ENCODE data around the gene FOXN3.

Gene FOXN3

GRCh38 chr14:89430391-89431236, 13.6 kb upstream of the FOXN3 start:
- DNase-seq (ENCODE audit: low spot score), result no peak

GRCh38 chr14:89429199-89430181, 12.5 kb upstream of the FOXN3 start:
- no peak for DNase-seq (ENCODE audit: low spot score)

GRCh38 chr14:89428546-89429198, 11.6 kb upstream of the FOXN3 start:
- no peak for DNase-seq (ENCODE audit: low spot score)

DNA sequence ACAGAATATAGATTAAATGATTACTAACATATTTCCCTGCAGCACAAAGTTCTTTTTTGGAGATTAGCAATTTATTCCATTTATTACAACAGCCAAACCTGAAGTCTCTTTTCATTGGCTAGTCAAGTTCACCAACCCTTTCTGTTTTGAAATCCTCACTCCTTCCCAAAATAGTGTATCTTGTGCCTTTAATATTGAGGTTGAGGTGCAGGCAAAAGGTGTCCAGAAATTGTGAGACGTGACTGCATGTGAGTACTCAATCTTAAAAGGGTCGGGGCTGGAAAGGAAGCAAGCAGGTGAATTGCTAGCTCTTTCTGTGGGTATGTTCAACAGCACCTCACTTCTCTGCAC, 11.1 kb upstream of the FOXN3 start:
- no peak for DNase-seq (ENCODE audit: low spot score)

- DNase-seq (ENCODE audit: low spot score), result no peak
These were observed 10.6 kb upstream of the FOXN3 start for GRCh38 chr14:89427426-89428172.

- no peak for DNase-seq (ENCODE audit: low spot score)
These were observed 8.9 kb upstream of the FOXN3 start for GRCh38 chr14:89425931-89426330.

- DNase-seq (ENCODE audit: low spot score), result no peak
These were observed 7.2 kb upstream of the FOXN3 start for GRCh38 chr14:89424241-89424640.

DNA sequence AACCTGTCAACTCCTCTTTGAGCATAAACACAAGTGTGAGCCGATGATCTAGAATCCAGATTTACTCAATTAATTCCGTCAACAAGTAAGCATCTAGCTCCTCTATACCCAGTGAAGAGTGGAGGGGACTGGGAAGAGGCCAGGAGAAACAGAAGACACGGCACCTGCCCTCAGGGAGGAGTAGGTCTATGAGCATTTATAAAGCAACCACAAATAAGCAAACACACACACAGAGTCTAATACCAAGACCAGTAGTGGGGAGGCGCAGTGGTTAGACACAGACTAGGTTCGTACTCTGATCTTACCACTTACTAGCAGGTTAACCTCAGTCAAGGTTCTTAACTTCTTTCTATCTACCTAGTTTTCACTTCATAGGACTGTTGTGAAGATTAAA, 5.9 kb upstream of the FOXN3 start:
- no peak for DNase-seq (ENCODE audit: low spot score)

GRCh38 chr14:89422181-89422951, 5.3 kb upstream of the FOXN3 start:
- no peak for DNase-seq (ENCODE audit: low spot score)

DNA sequence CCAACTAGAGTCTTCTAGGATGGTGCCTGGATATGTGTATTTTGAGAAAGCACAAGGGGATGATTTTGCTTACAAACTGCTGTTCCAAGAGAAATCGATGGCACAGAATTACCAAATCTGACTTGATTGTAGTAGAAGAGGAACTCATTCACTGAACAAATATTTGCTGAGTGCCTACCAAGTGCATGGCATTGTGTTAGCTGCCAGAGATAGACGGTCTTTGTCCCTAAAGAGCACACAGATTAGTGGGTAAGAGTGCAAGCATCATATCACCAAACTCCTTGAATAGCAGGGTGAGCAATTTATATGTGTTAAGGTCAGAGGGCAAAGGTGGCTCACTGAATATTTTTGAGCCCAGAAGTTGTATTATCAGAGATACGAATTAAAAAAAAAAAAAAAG, 3.5 kb upstream of the FOXN3 start:
- DNase-seq (ENCODE audit: low spot score), result no peak

GRCh38 chr14:89419973-89420482, 3.0 kb upstream of the FOXN3 start:
- no peak for DNase-seq (ENCODE audit: low spot score)

GRCh38 chr14:89418976-89419375, 1.9 kb upstream of the FOXN3 start:
- DNase-seq (ENCODE audit: low spot score), result no peak

DNA sequence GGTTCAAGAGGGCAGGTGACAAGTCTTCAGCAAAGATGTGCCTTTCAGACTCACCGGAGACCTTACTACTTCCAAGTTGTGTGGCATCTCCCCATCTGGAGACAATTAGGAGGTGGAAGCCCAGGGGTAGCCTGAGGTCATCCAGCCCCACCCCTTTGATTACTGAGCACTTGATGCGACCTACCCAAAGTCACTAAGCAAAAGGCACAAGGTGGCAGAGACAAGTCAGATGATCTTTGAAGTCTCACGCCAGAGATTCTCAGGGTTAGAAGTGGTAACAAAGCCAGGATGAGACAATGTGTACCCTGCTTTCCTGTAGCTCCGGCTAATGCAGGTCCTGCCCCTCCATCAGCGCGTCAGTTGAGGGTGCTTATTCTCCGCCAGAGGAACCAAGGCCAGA, 1.4 kb upstream of the FOXN3 start:
- DNase-seq (ENCODE audit: low spot score), result no peak

DNA sequence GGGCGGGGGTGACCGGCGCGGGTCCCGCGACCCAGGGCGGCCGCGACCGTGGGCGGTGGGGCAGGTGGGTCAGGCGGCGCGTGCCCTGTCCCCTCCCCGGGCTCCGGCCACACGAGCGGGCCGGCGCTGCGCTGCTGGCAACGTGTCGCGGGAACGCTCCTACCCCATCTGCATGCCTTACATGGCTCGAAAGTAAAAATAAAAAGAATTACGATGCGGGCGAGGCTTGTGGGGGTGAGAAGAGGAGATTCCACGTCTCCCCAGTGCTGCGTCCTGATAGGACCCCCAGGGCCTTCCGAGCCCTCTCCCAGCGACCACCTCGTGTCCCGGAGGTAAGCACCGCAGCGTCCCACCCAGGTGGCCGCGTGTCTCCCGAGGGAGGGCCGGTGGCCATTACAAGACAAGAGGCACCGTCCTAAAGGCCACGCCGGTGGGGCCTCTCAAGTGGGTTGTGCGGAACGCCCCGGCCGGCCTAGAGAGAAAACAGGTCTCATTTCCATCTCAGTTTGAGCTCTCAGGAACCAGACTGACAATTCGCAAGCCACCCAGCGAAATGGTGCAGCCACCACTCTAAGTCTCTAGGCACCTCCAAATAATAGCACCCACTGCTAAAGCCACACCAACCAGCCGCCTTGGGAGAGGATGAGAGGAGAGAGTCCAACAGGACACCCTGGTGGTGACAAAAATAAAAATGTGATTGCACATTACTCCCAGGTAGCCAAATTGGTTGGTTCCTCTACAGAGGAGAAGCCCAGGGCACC, 612 bp upstream of the FOXN3 start:
- DNase-seq (ENCODE audit: low spot score), result peak; percentile 22

DNA sequence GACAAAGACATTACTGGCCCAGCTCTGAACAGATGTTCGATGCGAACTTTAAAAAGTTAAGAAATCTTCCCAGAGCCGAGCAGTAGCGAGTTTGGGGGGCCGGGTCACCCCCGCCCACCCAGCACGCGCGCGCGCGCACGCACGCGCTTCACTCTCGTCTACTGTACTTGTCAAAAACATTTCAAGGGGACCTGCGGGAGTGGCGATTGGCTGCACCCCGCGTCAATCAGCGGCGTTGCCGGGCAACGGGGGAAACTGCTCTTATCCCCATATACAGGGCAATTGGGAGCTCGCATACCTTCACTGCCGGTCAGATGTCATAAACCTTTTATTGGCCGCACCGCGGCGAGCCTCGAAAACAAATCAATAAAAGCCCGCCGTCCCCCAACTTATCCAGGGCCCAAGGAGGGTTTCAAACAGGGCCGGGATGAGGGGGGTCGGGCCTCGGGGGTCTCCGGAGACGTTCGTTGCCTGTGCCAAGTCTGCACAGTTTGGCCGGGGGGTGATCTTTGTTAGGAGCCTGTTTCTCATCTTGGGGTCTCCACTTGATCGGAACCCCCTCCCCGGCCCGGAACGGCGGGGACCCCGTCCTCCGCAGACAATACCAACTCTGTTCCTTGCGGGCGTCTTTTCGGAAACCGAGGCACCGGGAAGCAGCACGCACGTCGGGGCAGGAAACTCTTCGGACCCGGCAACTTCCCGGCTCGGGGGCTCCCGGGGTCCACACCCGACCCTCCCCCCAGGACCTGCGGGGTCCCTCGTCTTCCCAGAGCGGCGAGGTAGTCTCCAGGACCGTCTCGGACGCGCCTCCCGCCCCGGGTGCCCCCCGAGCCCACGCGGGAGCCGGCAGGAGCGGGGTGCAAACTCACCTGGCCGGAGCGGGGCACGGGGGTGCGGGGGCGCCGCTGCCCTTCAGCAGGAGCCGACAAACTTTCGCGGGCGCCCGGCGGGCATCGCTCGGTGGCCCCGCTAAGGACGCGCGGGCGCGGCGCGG, 734 bp downstream of the FOXN3 start:
- DNase-seq (ENCODE audit: low spot score), result peak; percentile 96

- DNase-seq (ENCODE audit: low spot score), result no peak
These were observed 1.9 kb downstream of the FOXN3 start for GRCh38 chr14:89415159-89415558.

- no peak for DNase-seq (ENCODE audit: low spot score)
These were observed 5.1 kb downstream of the FOXN3 start for GRCh38 chr14:89411976-89412375.

DNA sequence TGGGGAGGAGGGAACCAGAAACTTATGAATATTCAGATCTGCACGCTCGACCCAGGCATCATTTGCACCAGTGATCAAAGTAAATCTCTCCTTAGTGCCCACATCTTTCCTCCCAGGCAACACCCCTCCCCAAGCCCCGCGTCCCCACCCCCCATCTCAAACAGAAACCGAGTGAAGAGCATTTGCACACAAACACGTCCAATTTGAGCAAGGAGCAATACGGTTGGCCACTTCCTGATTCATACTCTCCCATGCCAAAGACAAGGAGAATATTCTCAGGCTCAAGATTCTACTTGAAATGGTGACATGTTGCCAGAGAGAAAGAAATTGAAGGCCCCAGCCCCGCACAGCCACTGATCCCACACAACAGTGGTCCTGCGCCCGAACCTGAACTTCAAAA, 7.1 kb downstream of the FOXN3 start:
- DNase-seq (ENCODE audit: low spot score), result no peak
